Ovary (tissue), 10 donors: ENCODE results near the gene CARF. TPM values are rescaled to one million over a fixed set of nuclear protein-coding genes. Genes with fewer than 3 reads are reported as not detected.
A peak's percentile ranks its signal among the peaks of the same experiment; 100 is the strongest.

ENCODE experiments used
- DNase-seq, 5 donors: peaks; one replicate each; pipeline ENCODE4 v3.0.0-alpha.2; 2019 to 2020
- H3K27ac ChIP-seq, 2 donors: fragments of 200-600 bp; one replicate each; pipeline versions ENCODE4 v1.5.1 to v1.8.0; 2019 to 2022
- H3K27me3 ChIP-seq: fragments of 200-600 bp; one replicate; pipeline ENCODE4 v1.8.0; 2022
- H3K36me3 ChIP-seq: fragments of 200-600 bp; sonication (generic); one replicate; pipeline ENCODE4 v1.5.1; 2019
- H3K4me1 ChIP-seq: one replicate; pipeline ENCODE4 v1.8.1; 2013; ENCODE audit warnings: mild to moderate bottlenecking, moderate library complexity; ENCODE audit not compliant: insufficient read depth
- H3K4me3 ChIP-seq: fragments of 200-600 bp; sonication (generic); one replicate; pipeline ENCODE4 v1.5.1; 2017
- H3K9me3 ChIP-seq, 2 donors: fragments of 200-600 bp in 1 of 2; sonication (generic) in 1 of 2; one replicate each; pipeline versions ENCODE4 v1.5.1 to v1.8.1; 2013 to 2019; ENCODE audit warnings: mild to moderate bottlenecking in 1 of 2, moderate library complexity in 1 of 2
- CTCF ChIP-seq, 3 donors: fragments of 450-650 bp in 2 of 3; fragments of 200-600 bp in 1 of 3; IDR thresholded peaks; one replicate each; pipeline versions ENCODE4 v1.5.1 to v1.8.0; 2016 to 2022; ENCODE audit warnings: antibody characterized with exemption in 3 of 3, mild to moderate bottlenecking in 1 of 3
- EP300 ChIP-seq: sonication (generic); formaldehyde crosslinking; IDR thresholded peaks from one replicate; pipeline ENCODE4 v1.6.1; 2017; ENCODE audit warnings: antibody characterized with exemption
- POLR2A ChIP-seq: fragments of 450-650 bp; IDR thresholded peaks from one replicate; pipeline ENCODE4 v1.6.1; 2017; ENCODE audit warnings: antibody characterized with exemption, mild to moderate bottlenecking, moderate library complexity
- WGBS, 3 donors: extraction: QIAGEN DNeasy Blood & Tissue Kit in 1 of 3; methylation state at CpG; one replicate each; pipeline versions ENCODE4 v1.1.5 to v1.1.7; 2013 to 2017; 5-methylcytosine and 5-hydroxymethylcytosine counted together
- intact Hi-C, 4 donors: fragments of 100-400 bp; cut with DNase I; formaldehyde crosslinking; loops; one replicate each; pipeline versions ENCODE4 v1.11.0 to v1.15.1; 2022 to 2023
- long read RNA-seq, 3 donors: library from polyadenylated mRNA in 2 of 3; unstranded in 2 of 3; transcript quantifications; one replicate each; pipeline ENCODE4 v2.0.0 and lab custom pipeline, GENCODE V29; 2021 to 2026
- polyA plus RNA-seq, 2 donors: library from polyadenylated mRNA; stranded (reverse); fragments of 200-250 nt in 1 of 2; fragments of 350-450 nt in 1 of 2; fragmentation: Illumina TruSeq in 1 of 2; extraction: RNeasy Lipid Tissue Mini Kit (QIAGEN cat#74804) in 1 of 2; gene quantifications; one replicate each; pipeline ENCODE4 v1.2.3, GENCODE V29; 2013 to 2014
- total RNA-seq, 7 donors: library from RNA; depleted of rRNA in 2 of 7; stranded (reverse); fragments of >200 nt in 2 of 7; fragmentation: NEBNext Ultra II Directional in 3 of 7; extraction: Animal tissue kit (Norgen Biotek cat#: 25700) in 3 of 7; gene quantifications; one replicate each; pipeline versions ENCODE4 v1.1.0 to v1.2.4, GENCODE V29; 2016 to 2023
- donor health status: DM: no; HTN: no; CAD: no; lungs with moderate emphysema.
- donor health status: DM: no; HTN: no; CAD: no.
- donor health status: Bipolar disorder and iron deficiency.
- donor health status: DM: yes; HTN: yes; CAD: no.
- donor health status: DM: no; HTN: no; CAD: no.
- donor health status: DM: yes; HTN: yes; CAD: no.

The CARF gene
- total RNA-seq (10 to 100 TPM; 11.1 to 15.5 (median 13.5) TPM), polyA plus RNA-seq (1 to 10 TPM; 4.4 to 9.8 TPM)
- long read RNA-seq, donor 1, partial matches to known transcripts: 2 of 9 reads
- long read RNA-seq, donor 1, other reads (novel, unspliced or antisense): 6 of 9 reads
- long read RNA-seq, donor 2: 0 reads
- long read RNA-seq, donor 3, full-length matches to known transcripts: 2 of 9 reads
- long read RNA-seq, donor 3, partial matches to known transcripts: 0 of 9 reads
- long read RNA-seq, donor 3, other reads (novel, unspliced or antisense): 7 of 9 reads

- DNase-seq: peak; percentile 90 to 95 (median 92)
- no peaks in the 10 kb centered on the region for H3K4me1 ChIP-seq
- H3K27me3 ChIP-seq: no peaks in the 10 kb centered on the region
- no peaks in the 10 kb centered on the region for H3K36me3 ChIP-seq
- TF ChIP-seq CTCF (IDR thresholded peaks at IDR 0.05) (no peak), POLR2A (peak; percentile 31), EP300 (peak; percentile 19)
- H3K4me3 ChIP-seq: peak within 1 kb of the TSS; percentile 72
- peak within 1 kb of the TSS; percentile 50 to 62 for H3K27ac ChIP-seq
- WGBS, 3 donors: 0 to 1% (median 0%) methylated on average over 39 of the region's 39 CpGs
- intact Hi-C loops: no loop called here
- no peaks in the 10 kb centered on the region for H3K9me3 ChIP-seq
These were observed at the start of gene CARF, which contains the start of gene WDR12 for GRCh38 chr2:202911512-202912341. CARF (plus strand) TSS chr2:202912275; CDS start chr2:202941903, 29,628 bp downstream. WDR12 (minus strand) TSS chr2:202911673; CDS start chr2:202911476, 197 bp downstream.

GRCh38 chr2:202870431-202871299 lies 41.4 kb upstream of the CARF start:
- peak overlapping the region; percentile 49 for H3K4me3 ChIP-seq
- intact Hi-C loops: loop anchor here in 2 of 4 donors (10.0 kb wide), 1 partner anchor 286 kb away; no protein-coding TSS in a partner anchor
- DNase-seq: peak; percentile 66 to 81 (median 77)
- no peaks in the 10 kb centered on the region for H3K9me3 ChIP-seq
- H3K36me3 ChIP-seq: no peaks in the 10 kb centered on the region
- H3K4me1 ChIP-seq: no peaks in the 10 kb centered on the region
- H3K27ac ChIP-seq: peak overlapping the region; percentile 84 to 91
- 2% methylated on average over 37 of the region's 37 CpGs for WGBS, 3 donors
- TF ChIP-seq POLR2A (no peak), CTCF (IDR thresholded peaks at IDR 0.05) (peak in 1 of 3 donors; percentile 7)
- no peaks in the 10 kb centered on the region for H3K27me3 ChIP-seq

- Histone ChIP-seq H3K4me3 (peak within 1 kb of the TSS; percentile 49), H3K27ac (peak within 1 kb of the TSS; percentile 84 to 91), H3K36me3 (no peaks in the 10 kb centered on the region), H3K27me3 (no peaks in the 10 kb centered on the region), H3K4me1 (no peaks in the 10 kb centered on the region), H3K9me3 (no peaks in the 10 kb centered on the region)
- DNase-seq: peak; percentile 75 to 87 (median 81)
- 0 to 1% (median 1%) methylated on average over 38 to 93 of the region's 93 CpGs for WGBS, 3 donors
- TF ChIP-seq CTCF (IDR thresholded peaks at IDR 0.05): peak in 2 of 3 donors; percentile 7 to 19
- no peak for TF ChIP-seq EP300
- intact Hi-C loops: loop anchor here in 2 of 4 donors (10.0 kb wide), 1 partner anchor 287 kb away; no protein-coding TSS in a partner anchor
These were observed 40.6 kb upstream of the CARF start, which contains the start of gene ICA1L for GRCh38 chr2:202871300-202872141. ICA1L (minus strand) TSS chr2:202871766; CDS start chr2:202829009, 42,757 bp downstream.
